Measurements from ENCODE around the gene KCNC2.

Gene KCNC2

DNA sequence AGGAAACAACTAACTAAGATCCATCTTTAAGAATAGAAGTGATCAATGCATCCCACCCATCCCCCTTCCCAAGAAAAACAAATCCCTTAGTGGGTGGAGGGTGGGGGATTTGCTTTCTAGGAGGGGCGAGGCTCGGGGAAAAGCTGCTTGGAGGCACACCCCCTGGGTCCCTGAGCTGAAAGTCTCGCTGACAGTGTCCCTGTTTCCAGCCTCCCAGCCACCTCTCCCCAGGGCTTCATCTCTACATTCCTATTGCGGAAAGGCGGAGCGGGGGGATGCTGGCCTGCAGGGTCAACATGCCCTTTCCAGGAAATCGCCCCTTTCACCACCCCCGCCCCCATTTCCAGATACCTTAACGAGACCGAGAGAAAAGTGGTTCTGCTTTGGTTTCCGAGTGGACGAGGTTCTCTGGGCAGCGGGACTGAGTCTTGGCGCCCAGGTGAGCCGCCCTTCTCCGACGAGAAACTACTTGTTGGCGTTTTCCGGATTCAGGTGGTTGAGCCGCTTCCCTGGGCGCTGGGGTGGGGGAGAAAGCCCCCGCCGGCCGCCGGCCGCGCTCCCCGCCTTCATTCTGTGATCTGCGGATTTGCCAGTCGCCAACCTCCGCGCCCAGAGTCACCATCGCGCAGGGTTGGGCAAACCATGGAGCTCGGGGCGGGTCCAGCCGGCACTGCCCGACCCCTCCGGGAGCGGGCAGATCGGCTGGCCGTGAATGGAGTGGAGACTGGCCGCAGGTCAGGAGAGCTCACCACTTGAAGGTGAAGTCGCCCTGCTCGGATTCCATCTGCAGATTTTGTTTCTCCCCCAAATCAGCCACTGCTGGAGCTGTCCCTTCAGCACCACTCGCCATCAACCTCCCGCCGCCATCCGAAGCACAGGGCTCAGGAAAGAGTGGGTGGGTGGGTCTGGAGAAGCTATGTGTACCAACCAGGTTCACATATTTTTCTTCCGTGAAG lies 505 bp downstream of the KCNC2 start:
- no peaks in the 10 kb centered on the region for H3K9me3 ChIP-seq (ENCODE audit: insufficient read depth, low read length)
- peak; percentile 74 for DNase-seq (ENCODE audit: low read depth, low spot score)
- no peak overlapping the region for H3K9ac ChIP-seq (ENCODE audit: insufficient read length, low read depth)
- H3K27me3 ChIP-seq (ENCODE audit: insufficient read depth, insufficient read length), result peaks cover 20% of the 10 kb centered on the region
- no peaks in the 10 kb centered on the region for H3K4me1 ChIP-seq (ENCODE audit: insufficient read depth, insufficient read length)
- peak overlapping the region; percentile 46 for H3K4me3 ChIP-seq (ENCODE audit: insufficient read length, low read depth)
- no peaks in the 10 kb centered on the region for H3K36me3 ChIP-seq (ENCODE audit: insufficient read depth, insufficient read length, low read length)
- no peak for TF ChIP-seq SUZ12 (IDR thresholded peaks at IDR 0.05; ENCODE audit: extremely low read depth, insufficient read depth, insufficient read length)

DNA sequence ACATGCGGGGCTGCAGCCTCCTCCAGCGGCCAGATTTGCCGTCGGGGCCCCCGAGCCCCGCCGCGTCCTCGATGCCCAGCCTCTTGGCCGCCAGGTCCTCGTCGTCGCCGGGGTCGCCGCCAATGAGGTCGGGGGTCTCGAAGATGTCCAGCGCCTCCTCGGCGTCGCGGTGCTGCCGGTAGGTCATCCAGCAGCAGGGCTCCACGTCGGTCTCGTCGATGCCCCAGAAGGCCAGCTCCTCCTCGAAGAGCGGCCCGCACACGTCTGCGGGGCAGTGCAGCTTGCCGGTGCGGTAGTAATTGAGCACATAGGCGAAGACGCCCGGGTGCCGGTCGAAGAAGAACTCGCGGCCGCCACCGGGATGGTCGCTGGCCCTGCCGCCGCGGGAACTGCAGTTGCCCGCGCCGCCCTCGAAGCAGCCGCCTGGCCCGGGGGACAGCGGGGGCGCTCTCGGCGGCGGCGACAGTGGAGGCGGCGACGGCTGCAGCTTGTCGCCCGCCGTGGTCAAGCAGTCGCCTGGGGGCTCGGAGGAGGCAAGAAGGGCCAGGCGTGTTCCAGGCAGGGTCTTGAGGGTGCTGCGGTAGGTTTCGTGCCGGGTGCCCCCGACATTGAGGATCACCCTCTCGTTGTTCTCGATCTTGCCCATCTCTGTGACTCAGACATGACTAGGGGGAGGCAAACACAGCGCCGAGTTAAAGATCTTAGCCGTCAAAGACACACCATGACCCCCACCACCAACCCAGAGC lies 2.1 kb downstream of the KCNC2 start:
- Histone ChIP-seq H3K9ac (ENCODE audit: insufficient read length, low read depth) (no peak overlapping the region), H3K4me1 (ENCODE audit: insufficient read depth, insufficient read length) (no peaks in the 10 kb centered on the region), H3K27me3 (ENCODE audit: insufficient read depth, insufficient read length) (peaks cover 20% of the 10 kb centered on the region), H3K36me3 (ENCODE audit: insufficient read depth, insufficient read length, low read length) (no peaks in the 10 kb centered on the region), H3K4me3 (ENCODE audit: insufficient read length, low read depth) (no peak overlapping the region), H3K9me3 (ENCODE audit: insufficient read depth, low read length) (no peaks in the 10 kb centered on the region)
- no peak for DNase-seq (ENCODE audit: low read depth, low spot score)
- no peak for TF ChIP-seq YY1 (IDR thresholded peaks at IDR 0.05; ENCODE audit: insufficient read depth, insufficient read length)
- no peak for TF ChIP-seq SUZ12 (IDR thresholded peaks at IDR 0.05; ENCODE audit: extremely low read depth, insufficient read depth, insufficient read length)
- no peak for TF ChIP-seq ZNF274 (IDR thresholded peaks at IDR 0.05; ENCODE audit: low read depth, low read length)

DNA sequence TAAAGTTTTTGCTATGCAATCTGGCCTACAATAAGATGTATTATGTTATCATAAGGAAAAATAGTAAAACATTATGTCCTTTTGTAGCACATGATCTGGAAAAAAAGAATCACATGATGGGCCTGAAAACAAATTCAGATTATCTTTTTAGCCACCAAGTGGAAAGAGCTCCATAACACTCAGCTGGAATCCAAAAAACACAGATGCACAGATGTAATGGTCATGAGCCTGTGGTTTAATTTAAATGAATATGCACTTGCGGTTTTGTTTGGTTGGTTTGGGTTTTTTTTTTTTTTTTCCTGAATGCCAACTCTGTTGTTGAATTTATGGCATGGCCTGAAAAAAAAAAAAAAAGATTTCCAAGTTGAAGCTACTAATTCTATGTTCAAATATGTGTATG lies 4.1 kb downstream of the KCNC2 start:
- peaks cover 20% of the 10 kb centered on the region for H3K27me3 ChIP-seq (ENCODE audit: insufficient read depth, insufficient read length)

DNA sequence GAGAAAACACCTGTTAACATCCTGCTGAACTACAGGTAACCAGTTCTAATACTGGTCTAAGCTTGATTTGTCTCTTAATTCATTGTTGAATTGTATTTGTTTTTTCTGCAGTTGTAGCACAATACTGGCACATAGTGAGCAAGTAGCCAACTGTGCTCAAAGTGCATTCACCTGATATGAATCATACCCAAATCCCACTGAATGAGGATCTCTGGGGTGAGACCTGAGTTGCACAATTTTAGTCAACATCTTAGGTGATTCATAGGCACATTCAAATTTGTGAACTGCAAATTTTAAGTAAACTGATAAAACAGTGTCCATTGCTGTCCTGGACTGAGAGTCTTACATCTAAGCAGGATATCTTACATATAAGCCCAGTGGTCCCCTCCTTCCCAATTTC lies 12.8 kb downstream of the KCNC2 start:
- H3K9me3 ChIP-seq (ENCODE audit: insufficient read depth, low read length), result no peaks in the 10 kb centered on the region
- DNase-seq (ENCODE audit: low read depth, low spot score), result no peak
- no peak for TF ChIP-seq YY1 (IDR thresholded peaks at IDR 0.05; ENCODE audit: insufficient read depth, insufficient read length)
- no peak for TF ChIP-seq ZNF274 (IDR thresholded peaks at IDR 0.05; ENCODE audit: low read depth, low read length)
- TF ChIP-seq SUZ12 (IDR thresholded peaks at IDR 0.05; ENCODE audit: extremely low read depth, insufficient read depth, insufficient read length), result no peak
- no peak overlapping the region for H3K4me3 ChIP-seq (ENCODE audit: insufficient read length, low read depth)
- no peak overlapping the region for H3K9ac ChIP-seq (ENCODE audit: insufficient read length, low read depth)
- no peaks in the 10 kb centered on the region for H3K27me3 ChIP-seq (ENCODE audit: insufficient read depth, insufficient read length)
- no peaks in the 10 kb centered on the region for H3K4me1 ChIP-seq (ENCODE audit: insufficient read depth, insufficient read length)
- H3K36me3 ChIP-seq (ENCODE audit: insufficient read depth, insufficient read length, low read length), result no peaks in the 10 kb centered on the region

More for the DNA sequence above, 4.1 kb downstream of the KCNC2 start:
- H3K36me3 ChIP-seq (ENCODE audit: insufficient read depth, insufficient read length, low read length), result no peaks in the 10 kb centered on the region
- DNase-seq (ENCODE audit: low read depth, low spot score), result no peak
- H3K9me3 ChIP-seq (ENCODE audit: insufficient read depth, low read length), result no peaks in the 10 kb centered on the region
- no peak overlapping the region for H3K4me3 ChIP-seq (ENCODE audit: insufficient read length, low read depth)
- TF ChIP-seq YY1 (IDR thresholded peaks at IDR 0.05; ENCODE audit: insufficient read depth, insufficient read length) (no peak), ZNF274 (IDR thresholded peaks at IDR 0.05; ENCODE audit: low read depth, low read length) (no peak)
- H3K9ac ChIP-seq (ENCODE audit: insufficient read length, low read depth), result no peak overlapping the region
- H3K4me1 ChIP-seq (ENCODE audit: insufficient read depth, insufficient read length), result no peaks in the 10 kb centered on the region

DNA sequence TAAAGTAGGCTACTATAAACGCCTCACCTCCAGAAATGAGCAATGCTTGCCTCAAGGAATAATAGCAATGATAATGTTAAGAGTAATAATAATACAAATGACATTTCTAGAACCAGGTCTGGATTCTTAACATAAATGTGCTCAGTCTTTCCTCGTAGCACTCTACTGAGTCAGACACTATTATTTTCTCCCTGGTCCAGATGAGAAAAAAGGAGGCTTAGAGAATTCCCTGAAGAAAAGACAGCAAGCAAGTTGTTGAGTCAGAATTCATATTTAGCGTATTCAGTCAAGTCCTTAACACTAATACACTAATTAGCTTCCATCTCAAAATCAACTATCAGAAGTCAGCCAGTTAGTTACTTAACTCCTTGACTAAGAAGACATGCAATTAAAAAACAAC lies 13.2 kb downstream of the KCNC2 start:
- Histone ChIP-seq H3K4me3 (ENCODE audit: insufficient read length, low read depth) (no peak overlapping the region), H3K9ac (ENCODE audit: insufficient read length, low read depth) (no peak overlapping the region), H3K4me1 (ENCODE audit: insufficient read depth, insufficient read length) (no peaks in the 10 kb centered on the region), H3K9me3 (ENCODE audit: insufficient read depth, low read length) (no peaks in the 10 kb centered on the region), H3K27me3 (ENCODE audit: insufficient read depth, insufficient read length) (no peaks in the 10 kb centered on the region), H3K36me3 (ENCODE audit: insufficient read depth, insufficient read length, low read length) (no peaks in the 10 kb centered on the region)
- DNase-seq (ENCODE audit: low read depth, low spot score), result no peak
- TF ChIP-seq ZNF274 (IDR thresholded peaks at IDR 0.05; ENCODE audit: low read depth, low read length) (no peak), YY1 (IDR thresholded peaks at IDR 0.05; ENCODE audit: insufficient read depth, insufficient read length) (no peak), SUZ12 (IDR thresholded peaks at IDR 0.05; ENCODE audit: extremely low read depth, insufficient read depth, insufficient read length) (no peak)

DNA sequence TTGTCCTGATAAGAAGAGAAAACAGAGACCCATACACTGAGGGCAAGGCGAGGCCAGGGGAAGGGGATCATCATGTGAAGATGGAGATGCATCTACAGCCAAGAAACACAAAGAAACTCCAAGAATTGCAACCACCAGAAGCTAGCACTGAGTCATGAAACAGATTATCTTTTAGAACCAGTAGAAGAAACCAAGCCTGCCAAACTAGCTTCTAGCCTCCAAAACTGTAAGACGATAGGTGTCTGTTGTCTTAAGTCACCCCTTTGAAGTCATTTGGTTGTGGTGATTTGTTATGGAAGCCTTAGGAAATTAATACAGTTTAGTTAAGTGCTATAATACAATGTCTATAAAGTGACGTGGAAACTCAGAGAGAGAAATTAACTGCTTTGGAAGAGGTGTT lies 15.4 kb downstream of the KCNC2 start:
- Histone ChIP-seq H3K27me3 (ENCODE audit: insufficient read depth, insufficient read length) (no peaks in the 10 kb centered on the region), H3K9me3 (ENCODE audit: insufficient read depth, low read length) (no peaks in the 10 kb centered on the region), H3K4me1 (ENCODE audit: insufficient read depth, insufficient read length) (no peaks in the 10 kb centered on the region), H3K36me3 (ENCODE audit: insufficient read depth, insufficient read length, low read length) (no peaks in the 10 kb centered on the region), H3K9ac (ENCODE audit: insufficient read length, low read depth) (no peak overlapping the region), H3K4me3 (ENCODE audit: insufficient read length, low read depth) (no peak overlapping the region)
- no peak for TF ChIP-seq YY1 (IDR thresholded peaks at IDR 0.05; ENCODE audit: insufficient read depth, insufficient read length)
- no peak for TF ChIP-seq ZNF274 (IDR thresholded peaks at IDR 0.05; ENCODE audit: low read depth, low read length)
- TF ChIP-seq SUZ12 (IDR thresholded peaks at IDR 0.05; ENCODE audit: extremely low read depth, insufficient read depth, insufficient read length), result no peak
- no peak for DNase-seq (ENCODE audit: low read depth, low spot score)

DNA sequence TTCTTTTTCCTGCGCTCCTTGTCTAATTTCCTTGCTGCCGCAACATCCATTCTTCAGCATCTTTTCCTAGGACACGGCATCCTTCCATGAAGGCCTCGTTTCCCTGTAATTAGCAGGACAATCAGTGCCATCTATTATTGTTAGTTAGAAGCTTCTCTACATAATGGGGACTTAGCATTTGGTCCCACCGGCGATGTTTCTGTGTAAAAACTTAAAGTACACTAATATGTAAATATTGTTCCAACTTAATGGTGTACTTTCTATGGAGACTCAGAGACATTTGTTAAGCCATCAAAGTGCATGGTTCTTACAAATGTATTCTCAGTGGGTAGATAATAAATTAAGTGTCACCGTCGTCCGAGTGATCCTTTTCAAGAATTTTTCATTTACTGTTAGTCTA lies 17.4 kb downstream of the KCNC2 start:
- H3K36me3 ChIP-seq (ENCODE audit: insufficient read depth, insufficient read length, low read length), result no peaks in the 10 kb centered on the region
- DNase-seq (ENCODE audit: low read depth, low spot score), result no peak
- TF ChIP-seq YY1 (IDR thresholded peaks at IDR 0.05; ENCODE audit: insufficient read depth, insufficient read length), result no peak
- TF ChIP-seq ZNF274 (IDR thresholded peaks at IDR 0.05; ENCODE audit: low read depth, low read length), result no peak
- TF ChIP-seq SUZ12 (IDR thresholded peaks at IDR 0.05; ENCODE audit: extremely low read depth, insufficient read depth, insufficient read length), result no peak

More for the DNA sequence above, 17.4 kb downstream of the KCNC2 start:
- Histone ChIP-seq H3K27me3 (ENCODE audit: insufficient read depth, insufficient read length) (no peaks in the 10 kb centered on the region), H3K9ac (ENCODE audit: insufficient read length, low read depth) (no peak overlapping the region), H3K4me3 (ENCODE audit: insufficient read length, low read depth) (no peak overlapping the region), H3K4me1 (ENCODE audit: insufficient read depth, insufficient read length) (no peaks in the 10 kb centered on the region), H3K9me3 (ENCODE audit: insufficient read depth, low read length) (no peaks in the 10 kb centered on the region)
